Medulla oblongata (tissue), 1 donor: ENCODE measurements around the gene RPS27A.
"Not testable (repeated sequence)": the region's sequence is repeated elsewhere in the genome, so short reads cannot be mapped to it uniquely, and the experiment has no call there.

ENCODE experiments used
- DNase-seq: peaks from one replicate; pipeline ENCODE4 v3.0.0-alpha.2; 2015; ENCODE audit errors: extremely low spot score

Gene RPS27A

GRCh38 chr2:55239656-55240222 is 7.3 kb downstream of the RPS27A start:
- DNase-seq: no peak

GRCh38 chr2:55241582-55241981 is 9.1 kb downstream of the RPS27A start:
- DNase-seq: not testable (repeated sequence)

GRCh38 chr2:55242617-55243016 is 10.1 kb downstream of the RPS27A start:
- DNase-seq: no peak

- DNase-seq: no peak
These were observed 12.9 kb downstream of the RPS27A start for GRCh38 chr2:55245411-55245810.

GRCh38 chr2:55247025-55247424 is 14.5 kb downstream of the RPS27A start:
- no peak for DNase-seq

GRCh38 chr2:55252832-55253231 is 20.3 kb downstream of the RPS27A start:
- DNase-seq: no peak

GRCh38 chr2:55259586-55259985 is 27.1 kb downstream of the RPS27A start:
- not testable (repeated sequence) for DNase-seq

- no peak for DNase-seq
These were observed 35.9 kb downstream of the RPS27A start for GRCh38 chr2:55268288-55268906.

- DNase-seq: peak; percentile 95
These were observed 36.6 kb downstream of the RPS27A start, which contains the start of gene MTIF2 for GRCh38 chr2:55268907-55269644. Gene MTIF2, minus strand, starts transcription at chr2:55269231. Its CDS starts 5,373 bp downstream, at chr2:55263858.

- DNase-seq: no peak
These were observed 37.1 kb downstream of the RPS27A start for GRCh38 chr2:55269645-55269990.

GRCh38 chr2:55274346-55274745 is 41.9 kb downstream of the RPS27A start:
- DNase-seq: not testable (repeated sequence)

- DNase-seq: no peak
These were observed 44.8 kb downstream of the RPS27A start for GRCh38 chr2:55277310-55277709.

GRCh38 chr2:55279214-55279835 is 46.8 kb downstream of the RPS27A start:
- not testable (repeated sequence) for DNase-seq

- DNase-seq: not testable (repeated sequence)
These were observed 47.5 kb downstream of the RPS27A start for GRCh38 chr2:55279859-55280424.

- DNase-seq: not testable (repeated sequence)
These were observed 48.5 kb downstream of the RPS27A start for GRCh38 chr2:55280851-55281546.

- peak; percentile 79 for DNase-seq
These were observed 49.8 kb downstream of the RPS27A start for GRCh38 chr2:55282110-55282917.

GRCh38 chr2:55283083-55283482 is 50.6 kb downstream of the RPS27A start:
- DNase-seq: no peak
